ENCODE measurements around the gene DLST.

Gene DLST

DNA sequence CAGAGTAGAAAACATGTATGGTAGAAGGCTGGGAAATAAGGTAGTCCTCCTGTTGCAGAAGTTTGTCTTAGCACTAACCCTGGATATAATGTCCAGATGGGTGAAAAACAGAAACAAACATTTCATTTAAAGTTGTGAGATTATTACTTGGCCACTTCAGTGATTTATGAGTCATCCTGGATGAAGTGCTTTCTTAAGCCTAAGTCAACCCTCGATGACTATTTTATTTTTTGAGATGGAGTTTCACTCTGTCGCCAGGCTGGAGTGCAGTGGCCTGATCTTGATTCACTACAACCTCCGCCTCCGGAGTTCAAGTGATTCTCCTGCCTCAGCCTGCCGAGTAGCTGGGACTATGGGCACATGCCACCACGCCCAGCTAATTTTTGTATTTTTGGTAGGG, 10.2 kb downstream of the DLST start:
- no peak for TF ChIP-seq SPI1 (IDR thresholded peaks at IDR 0.05; ENCODE audit: borderline replicate concordance, low read depth)
- TF ChIP-seq, protein P1, sequence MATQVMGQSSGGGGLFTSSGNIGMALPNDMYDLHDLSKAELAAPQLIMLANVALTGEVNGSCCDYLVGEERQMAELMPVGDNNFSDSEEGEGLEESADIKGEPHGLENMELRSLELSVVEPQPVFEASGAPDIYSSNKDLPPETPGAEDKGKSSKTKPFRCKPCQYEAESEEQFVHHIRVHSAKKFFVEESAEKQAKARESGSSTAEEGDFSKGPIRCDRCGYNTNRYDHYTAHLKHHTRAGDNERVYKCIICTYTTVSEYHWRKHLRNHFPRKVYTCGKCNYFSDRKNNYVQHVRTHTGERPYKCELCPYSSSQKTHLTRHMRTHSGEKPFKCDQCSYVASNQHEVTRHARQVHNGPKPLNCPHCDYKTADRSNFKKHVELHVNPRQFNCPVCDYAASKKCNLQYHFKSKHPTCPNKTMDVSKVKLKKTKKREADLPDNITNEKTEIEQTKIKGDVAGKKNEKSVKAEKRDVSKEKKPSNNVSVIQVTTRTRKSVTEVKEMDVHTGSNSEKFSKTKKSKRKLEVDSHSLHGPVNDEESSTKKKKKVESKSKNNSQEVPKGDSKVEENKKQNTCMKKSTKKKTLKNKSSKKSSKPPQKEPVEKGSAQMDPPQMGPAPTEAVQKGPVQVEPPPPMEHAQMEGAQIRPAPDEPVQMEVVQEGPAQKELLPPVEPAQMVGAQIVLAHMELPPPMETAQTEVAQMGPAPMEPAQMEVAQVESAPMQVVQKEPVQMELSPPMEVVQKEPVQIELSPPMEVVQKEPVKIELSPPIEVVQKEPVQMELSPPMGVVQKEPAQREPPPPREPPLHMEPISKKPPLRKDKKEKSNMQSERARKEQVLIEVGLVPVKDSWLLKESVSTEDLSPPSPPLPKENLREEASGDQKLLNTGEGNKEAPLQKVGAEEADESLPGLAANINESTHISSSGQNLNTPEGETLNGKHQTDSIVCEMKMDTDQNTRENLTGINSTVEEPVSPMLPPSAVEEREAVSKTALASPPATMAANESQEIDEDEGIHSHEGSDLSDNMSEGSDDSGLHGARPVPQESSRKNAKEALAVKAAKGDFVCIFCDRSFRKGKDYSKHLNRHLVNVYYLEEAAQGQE (IDR thresholded peaks at IDR 0.05; ENCODE audit: insufficient replicate concordance, low read depth) = no peak
- no peak for TF ChIP-seq GABPA (IDR thresholded peaks at IDR 0.05; ENCODE audit: low read depth)
- TF ChIP-seq POLR2AphosphoS5 (IDR thresholded peaks at IDR 0.05; ENCODE audit: low read depth) = no peak
- TF ChIP-seq, protein P2, sequence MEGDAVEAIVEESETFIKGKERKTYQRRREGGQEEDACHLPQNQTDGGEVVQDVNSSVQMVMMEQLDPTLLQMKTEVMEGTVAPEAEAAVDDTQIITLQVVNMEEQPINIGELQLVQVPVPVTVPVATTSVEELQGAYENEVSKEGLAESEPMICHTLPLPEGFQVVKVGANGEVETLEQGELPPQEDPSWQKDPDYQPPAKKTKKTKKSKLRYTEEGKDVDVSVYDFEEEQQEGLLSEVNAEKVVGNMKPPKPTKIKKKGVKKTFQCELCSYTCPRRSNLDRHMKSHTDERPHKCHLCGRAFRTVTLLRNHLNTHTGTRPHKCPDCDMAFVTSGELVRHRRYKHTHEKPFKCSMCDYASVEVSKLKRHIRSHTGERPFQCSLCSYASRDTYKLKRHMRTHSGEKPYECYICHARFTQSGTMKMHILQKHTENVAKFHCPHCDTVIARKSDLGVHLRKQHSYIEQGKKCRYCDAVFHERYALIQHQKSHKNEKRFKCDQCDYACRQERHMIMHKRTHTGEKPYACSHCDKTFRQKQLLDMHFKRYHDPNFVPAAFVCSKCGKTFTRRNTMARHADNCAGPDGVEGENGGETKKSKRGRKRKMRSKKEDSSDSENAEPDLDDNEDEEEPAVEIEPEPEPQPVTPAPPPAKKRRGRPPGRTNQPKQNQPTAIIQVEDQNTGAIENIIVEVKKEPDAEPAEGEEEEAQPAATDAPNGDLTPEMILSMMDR (IDR thresholded peaks at IDR 0.05; ENCODE audit: insufficient read depth, low read length) = no peak
- no peak overlapping the region for H3K4me3 ChIP-seq (replicated peaks; ENCODE audit: insufficient read depth, low read length)
- H3K27ac ChIP-seq (replicated peaks) = no peak overlapping the region
- H3K27me3 ChIP-seq (ENCODE audit: insufficient read depth, poor library complexity, severe bottlenecking) = no peaks in the 10 kb centered on the region
- no peak for DNase-seq (ENCODE audit: low read depth in 1 of 2, low spot score in 1 of 2)

DNA sequence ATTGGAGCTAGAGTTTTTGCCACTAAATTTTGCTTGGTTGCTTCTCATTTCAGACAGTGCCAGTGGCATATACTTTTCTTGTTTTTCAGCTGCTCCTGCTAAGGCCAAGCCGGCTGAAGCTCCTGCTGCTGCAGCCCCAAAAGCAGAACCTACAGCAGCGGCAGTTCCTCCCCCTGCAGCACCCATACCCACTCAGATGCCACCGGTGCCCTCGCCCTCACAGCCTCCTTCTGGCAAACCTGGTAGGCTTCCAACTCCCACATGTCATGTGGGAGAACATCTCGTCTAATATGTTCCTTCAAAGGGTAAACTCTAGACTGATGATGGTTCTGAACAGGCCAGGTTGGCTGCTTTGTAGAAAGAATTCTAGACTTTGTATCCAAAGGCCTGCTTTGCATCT, 11.0 kb downstream of the DLST start:
- H3K27ac ChIP-seq (replicated peaks) = peak overlapping the region; percentile 39; the same call in 1 of the 2 replicates
- H3K27me3 ChIP-seq (ENCODE audit: insufficient read depth, poor library complexity, severe bottlenecking) = no peaks in the 10 kb centered on the region
- TF ChIP-seq, protein P1 (IDR thresholded peaks at IDR 0.05; ENCODE audit: insufficient replicate concordance, low read depth) = no peak
- peak; percentile 71; the same call in 1 of the 2 replicates for TF ChIP-seq SPI1 (IDR thresholded peaks at IDR 0.05; ENCODE audit: borderline replicate concordance, low read depth)
- DNase-seq (ENCODE audit: low read depth in 1 of 2, low spot score in 1 of 2) = peak in 1 of 2 experiments; percentile 63
- no peak overlapping the region for H3K4me3 ChIP-seq (replicated peaks; ENCODE audit: insufficient read depth, low read length)

DNA sequence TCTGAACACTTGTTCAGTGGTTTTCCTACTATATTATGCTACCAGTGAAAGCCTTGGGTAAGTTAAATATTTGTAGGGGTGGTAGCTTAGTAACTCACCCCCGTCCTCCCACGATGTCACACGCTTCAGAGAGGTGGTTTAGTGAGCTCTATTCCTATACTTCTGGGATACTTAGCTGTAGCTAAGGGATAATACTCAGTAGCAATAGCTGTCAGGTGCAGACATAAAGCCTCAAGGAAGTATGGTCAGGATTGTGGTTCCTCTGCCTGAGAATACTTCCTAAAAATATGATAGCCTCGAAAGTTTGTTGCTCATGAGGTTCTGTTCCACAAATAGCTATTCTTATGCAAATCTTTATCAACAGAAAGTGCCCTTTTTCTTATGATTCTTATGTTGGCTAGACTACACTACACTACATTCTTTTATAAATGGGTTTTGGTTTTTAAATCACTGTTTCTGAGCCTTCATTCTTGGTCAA, 11.9 kb downstream of the DLST start:
- Histone ChIP-seq H3K27me3 (ENCODE audit: insufficient read depth, poor library complexity, severe bottlenecking) (no peaks in the 10 kb centered on the region), H3K4me3 (replicated peaks; ENCODE audit: insufficient read depth, low read length) (no peak overlapping the region), H3K27ac (replicated peaks) (peak overlapping the region; percentile 39)
- peak in 1 of 2 experiments; percentile 9 for DNase-seq (ENCODE audit: low read depth in 1 of 2, low spot score in 1 of 2)
- no peak for TF ChIP-seq POLR2AphosphoS5 (IDR thresholded peaks at IDR 0.05; ENCODE audit: low read depth)
- TF ChIP-seq, protein P2 (IDR thresholded peaks at IDR 0.05; ENCODE audit: insufficient read depth, low read length) = no peak
- TF ChIP-seq, protein P1 (IDR thresholded peaks at IDR 0.05; ENCODE audit: insufficient replicate concordance, low read depth) = no peak
- TF ChIP-seq GABPA (IDR thresholded peaks at IDR 0.05; ENCODE audit: low read depth) = no peak
- no peak for TF ChIP-seq SPI1 (IDR thresholded peaks at IDR 0.05; ENCODE audit: borderline replicate concordance, low read depth)

Measured in HL-60 (cell line).